Activated naive CD4-positive, alpha-beta T cell treated with anti-CD3 and anti-CD28 coated beads, Interleukin-2, amount 50 U/mL, for 24 hours (primary cell): Measurements from ENCODE around the gene SOCS3.

Source experiments
- H3K27ac Mint-ChIP-seq: one replicate; pipeline ENCODE4 v1.8.0; 2021; ENCODE audit warnings: mild to moderate bottlenecking, mixed read lengths
- H3K27me3 Mint-ChIP-seq: one replicate; pipeline ENCODE4 v1.8.0; 2021; ENCODE audit warnings: mixed read lengths
- H3K36me3 Mint-ChIP-seq: one replicate; pipeline ENCODE4 v1.8.0; 2021; ENCODE audit warnings: mixed read lengths
- H3K4me1 Mint-ChIP-seq: one replicate; pipeline ENCODE4 v1.8.0; 2021; ENCODE audit warnings: mixed read lengths
- H3K4me3 Mint-ChIP-seq: one replicate; pipeline ENCODE4 v1.8.0; 2021; ENCODE audit warnings: mild to moderate bottlenecking, mixed read lengths
- H3K9me3 Mint-ChIP-seq: one replicate; pipeline ENCODE4 v1.8.0; 2021; ENCODE audit warnings: mixed read lengths

Gene SOCS3

DNA sequence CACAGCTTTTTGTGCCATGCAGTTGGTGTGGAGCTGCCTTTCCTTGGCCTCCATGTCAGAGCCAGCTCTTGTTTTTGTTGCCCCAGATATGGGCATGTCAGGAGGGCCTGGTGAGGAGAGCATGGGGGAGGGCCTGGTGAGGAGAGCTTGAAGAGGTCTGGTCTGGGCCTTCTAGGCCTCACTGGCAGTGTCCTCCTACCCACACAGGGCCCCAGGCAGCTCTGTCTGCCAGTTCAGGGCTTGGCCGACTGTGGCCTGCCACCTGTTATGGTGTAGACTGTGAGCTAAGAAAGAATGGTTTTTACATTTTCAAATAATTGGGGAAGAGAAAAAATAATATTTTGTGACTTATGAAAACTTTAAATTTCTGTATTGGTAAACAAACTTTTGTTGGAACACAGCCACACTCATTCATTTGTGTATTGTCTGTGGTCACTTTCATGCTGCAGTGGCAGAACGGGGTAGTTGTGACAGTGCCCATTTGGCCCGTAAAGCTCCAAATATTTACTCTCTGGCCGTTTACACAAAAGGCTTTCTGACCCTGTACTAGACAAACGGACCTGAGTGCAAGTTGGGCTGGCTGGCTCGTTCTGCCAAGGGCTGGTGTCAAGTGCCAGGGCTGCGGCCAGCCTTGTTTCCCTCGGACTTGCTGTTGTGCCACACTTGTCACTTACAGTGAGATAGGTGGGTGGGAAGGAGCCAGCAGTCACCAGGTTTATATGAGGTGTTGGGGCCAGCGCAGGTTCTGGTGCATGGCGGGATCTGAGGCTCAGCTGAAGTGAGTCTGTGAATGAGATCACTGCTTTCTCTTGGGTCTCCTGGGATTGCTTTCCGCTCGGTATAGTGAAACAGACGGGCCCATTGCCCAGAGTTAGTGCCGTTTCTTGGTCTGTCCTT, 36.8 kb upstream of the SOCS3 start:
- no peak overlapping the region for H3K4me3 Mint-ChIP-seq
- H3K4me1 Mint-ChIP-seq = peaks cover 22% of the 10 kb centered on the region
- peaks cover 11% of the 10 kb centered on the region for H3K36me3 Mint-ChIP-seq
- H3K9me3 Mint-ChIP-seq = no peaks in the 10 kb centered on the region
- H3K27ac Mint-ChIP-seq = no peak overlapping the region
- no peaks in the 10 kb centered on the region for H3K27me3 Mint-ChIP-seq

DNA sequence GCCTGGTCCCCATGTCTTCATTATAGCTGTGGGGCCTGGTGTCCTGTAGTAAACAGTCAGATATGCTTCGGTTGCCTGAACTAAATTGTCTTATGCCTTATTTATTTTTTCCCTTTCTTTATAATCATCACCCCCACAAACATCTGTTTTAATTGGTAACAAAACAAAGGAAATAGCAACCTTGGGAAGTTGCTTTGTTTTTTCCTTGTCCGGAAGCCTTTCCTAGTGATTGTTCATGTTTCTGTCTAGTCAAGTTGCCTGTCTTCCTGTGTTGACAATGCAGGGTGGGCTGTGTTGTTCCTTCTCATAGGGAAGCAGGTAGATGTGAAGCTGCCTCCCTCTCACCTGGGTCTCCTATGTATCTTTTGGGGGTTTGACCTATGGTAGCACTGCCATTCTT, 35.3 kb upstream of the SOCS3 start:
- Mint-ChIP-seq H3K4me1 (peaks cover 34% of the 10 kb centered on the region), H3K27me3 (no peaks in the 10 kb centered on the region), H3K9me3 (no peaks in the 10 kb centered on the region), H3K36me3 (peaks cover 8% of the 10 kb centered on the region), H3K4me3 (no peak overlapping the region), H3K27ac (peak overlapping the region; percentile 46)

DNA sequence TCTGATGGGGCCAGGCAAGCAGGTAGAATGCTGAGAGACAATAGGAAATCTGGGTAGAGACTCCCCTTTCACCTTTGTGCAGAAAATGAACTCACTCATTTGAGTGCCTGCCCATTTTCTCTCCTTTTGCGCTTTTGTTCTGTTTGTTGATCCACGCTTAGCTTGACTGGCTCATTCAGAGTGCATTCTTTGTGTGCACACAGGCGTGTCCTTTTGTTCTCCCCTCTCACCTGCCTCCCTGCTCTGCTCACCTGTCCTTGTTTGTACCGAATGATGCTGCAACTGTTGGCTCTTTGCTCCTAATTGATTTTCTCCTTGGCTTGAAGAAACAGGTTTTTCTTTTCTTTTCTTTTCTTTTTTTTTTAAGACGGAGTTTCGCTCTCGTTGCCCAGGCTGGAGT, 34.3 kb upstream of the SOCS3 start:
- Mint-ChIP-seq H3K27ac (no peak overlapping the region), H3K4me1 (peaks cover 37% of the 10 kb centered on the region)

DNA sequence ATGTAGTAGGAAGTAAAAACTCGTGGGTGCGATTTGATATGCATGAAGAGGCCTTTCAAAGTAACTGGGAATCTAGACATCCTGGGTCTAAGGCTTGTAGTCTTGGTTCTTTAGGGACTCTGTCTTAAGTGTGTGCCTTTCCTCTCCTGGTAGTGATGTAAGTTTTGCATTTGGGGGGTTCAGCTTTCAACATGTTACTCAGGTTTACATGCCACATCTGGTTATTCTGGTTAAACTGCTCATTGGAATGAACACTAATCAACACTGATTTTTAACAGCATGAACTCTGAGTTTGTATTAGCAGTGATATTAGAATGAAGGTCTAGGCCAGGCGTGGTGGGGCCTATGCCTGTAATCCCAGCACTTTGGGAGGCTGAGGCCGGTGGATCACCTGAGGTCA, 33.7 kb upstream of the SOCS3 start:
- Mint-ChIP-seq H3K9me3 (no peaks in the 10 kb centered on the region), H3K27ac (peak overlapping the region; percentile 59), H3K36me3 (peaks cover 9% of the 10 kb centered on the region), H3K4me3 (no peak overlapping the region), H3K4me1 (peaks cover 42% of the 10 kb centered on the region), H3K27me3 (no peaks in the 10 kb centered on the region)

More for the DNA sequence above, 34.3 kb upstream of the SOCS3 start:
- Mint-ChIP-seq H3K9me3 (no peaks in the 10 kb centered on the region), H3K27me3 (no peaks in the 10 kb centered on the region), H3K4me3 (no peak overlapping the region), H3K36me3 (peaks cover 8% of the 10 kb centered on the region)

DNA sequence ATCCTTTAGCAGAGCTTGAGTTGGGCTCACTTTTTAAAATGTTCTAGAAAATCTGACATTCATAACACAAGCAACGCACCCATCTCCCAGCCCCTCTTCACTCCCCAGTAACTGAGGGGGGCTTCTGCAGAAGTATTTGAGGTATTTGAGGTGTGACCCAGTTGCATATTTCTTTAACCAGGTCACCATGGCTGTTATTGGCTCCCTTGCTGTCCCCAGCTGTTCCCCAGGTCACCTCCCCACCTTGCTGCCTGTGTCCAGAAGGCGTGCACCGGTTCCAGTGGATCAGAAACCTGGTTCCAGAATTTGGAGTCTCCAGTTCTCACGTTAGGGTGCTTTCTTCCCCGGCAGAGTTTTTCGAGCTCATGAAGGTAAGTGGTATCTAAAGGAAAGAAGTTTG, 32.4 kb upstream of the SOCS3 start:
- no peak overlapping the region for H3K27ac Mint-ChIP-seq
- no peak overlapping the region for H3K4me3 Mint-ChIP-seq
- H3K9me3 Mint-ChIP-seq = no peaks in the 10 kb centered on the region
- peaks cover 10% of the 10 kb centered on the region for H3K36me3 Mint-ChIP-seq
- no peaks in the 10 kb centered on the region for H3K27me3 Mint-ChIP-seq
- H3K4me1 Mint-ChIP-seq = peaks cover 51% of the 10 kb centered on the region

DNA sequence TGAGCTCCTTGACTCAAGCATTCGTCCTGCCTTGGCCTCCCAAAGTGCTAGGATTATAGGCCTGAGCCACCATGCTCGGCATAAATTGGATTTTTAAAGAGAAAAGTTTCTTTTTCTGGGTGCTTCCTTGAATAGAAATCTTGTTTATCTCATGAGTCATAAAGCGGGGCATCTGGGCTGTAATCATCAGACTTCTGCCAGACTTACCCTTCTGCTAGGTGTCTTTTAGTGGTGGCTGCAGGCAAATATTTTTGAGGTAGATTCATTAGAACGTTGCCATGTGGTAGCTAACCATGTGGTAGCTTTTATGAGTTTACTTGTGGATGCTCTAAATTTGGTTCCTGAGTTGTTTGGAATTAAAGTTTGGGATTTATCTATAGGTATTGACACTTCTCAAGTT, 32.0 kb upstream of the SOCS3 start:
- Mint-ChIP-seq H3K9me3 (no peaks in the 10 kb centered on the region), H3K4me3 (no peak overlapping the region), H3K4me1 (peaks cover 54% of the 10 kb centered on the region), H3K27me3 (no peaks in the 10 kb centered on the region), H3K36me3 (peaks cover 11% of the 10 kb centered on the region), H3K27ac (peak overlapping the region; percentile 17)

DNA sequence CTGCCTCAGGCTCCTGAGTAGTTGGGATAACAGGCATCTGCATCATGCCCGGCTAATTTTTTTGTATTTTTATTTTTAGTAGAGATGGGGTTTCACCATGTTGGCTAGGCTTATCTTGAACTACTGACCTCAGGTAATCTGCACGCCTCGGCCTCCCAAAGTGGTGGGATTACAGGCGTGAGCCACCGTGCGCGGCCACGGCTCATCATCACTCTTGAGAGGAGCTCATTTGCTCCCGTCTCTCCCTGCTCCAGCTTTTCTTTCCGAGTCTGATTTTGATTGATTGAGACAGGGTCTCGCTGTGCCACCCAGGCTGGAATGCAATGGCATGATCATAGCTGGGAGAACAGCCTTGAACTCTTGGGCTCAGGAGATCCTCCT, 31.2 kb upstream of the SOCS3 start:
- no peaks in the 10 kb centered on the region for H3K9me3 Mint-ChIP-seq
- no peaks in the 10 kb centered on the region for H3K27me3 Mint-ChIP-seq
- H3K27ac Mint-ChIP-seq = peak overlapping the region; percentile 76
- peaks cover 61% of the 10 kb centered on the region for H3K4me1 Mint-ChIP-seq
- no peak overlapping the region for H3K4me3 Mint-ChIP-seq
- H3K36me3 Mint-ChIP-seq = peaks cover 13% of the 10 kb centered on the region

DNA sequence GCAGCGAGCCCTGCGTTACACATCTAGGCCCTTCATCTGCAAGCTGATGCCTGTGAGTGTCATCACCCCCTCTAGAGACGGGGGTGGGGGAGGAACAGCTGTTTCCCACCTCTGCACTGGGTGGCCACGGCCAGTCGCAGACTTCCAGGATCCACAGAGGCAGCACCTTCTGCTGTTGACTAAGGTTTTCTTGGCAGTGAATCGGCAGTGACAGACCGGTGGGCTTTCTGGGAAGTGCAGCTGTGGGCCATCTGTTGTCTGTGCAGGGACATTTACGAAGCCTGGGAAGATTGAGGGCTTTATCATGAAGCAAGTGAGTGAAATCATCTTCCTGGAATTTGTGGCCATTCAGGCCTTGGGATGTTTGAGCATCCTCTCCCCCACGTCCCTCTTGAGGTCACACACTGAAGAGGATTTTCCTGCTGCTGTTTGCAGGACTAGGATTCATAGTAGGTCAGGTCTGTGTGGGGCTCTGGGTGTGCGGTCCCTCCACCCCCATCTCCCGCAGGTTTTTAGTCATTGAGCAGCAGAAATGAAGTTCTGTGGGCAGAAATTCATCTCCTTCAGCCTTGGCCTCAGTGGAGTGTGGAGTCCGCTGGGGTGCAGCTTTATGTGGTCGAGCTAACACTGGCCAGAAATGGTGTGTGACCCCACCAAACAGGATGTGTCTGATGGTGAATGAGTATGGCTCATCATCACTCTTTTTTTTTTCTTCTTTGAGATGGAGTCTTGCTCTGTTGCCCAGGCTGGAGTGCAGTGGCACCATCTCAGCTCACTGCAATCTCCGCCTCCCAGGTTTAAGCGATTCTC, 30.6 kb upstream of the SOCS3 start:
- Mint-ChIP-seq H3K4me3 (no peak overlapping the region), H3K36me3 (peaks cover 13% of the 10 kb centered on the region), H3K27me3 (no peaks in the 10 kb centered on the region), H3K9me3 (no peaks in the 10 kb centered on the region), H3K4me1 (peaks cover 63% of the 10 kb centered on the region), H3K27ac (peak overlapping the region; percentile 84)

DNA sequence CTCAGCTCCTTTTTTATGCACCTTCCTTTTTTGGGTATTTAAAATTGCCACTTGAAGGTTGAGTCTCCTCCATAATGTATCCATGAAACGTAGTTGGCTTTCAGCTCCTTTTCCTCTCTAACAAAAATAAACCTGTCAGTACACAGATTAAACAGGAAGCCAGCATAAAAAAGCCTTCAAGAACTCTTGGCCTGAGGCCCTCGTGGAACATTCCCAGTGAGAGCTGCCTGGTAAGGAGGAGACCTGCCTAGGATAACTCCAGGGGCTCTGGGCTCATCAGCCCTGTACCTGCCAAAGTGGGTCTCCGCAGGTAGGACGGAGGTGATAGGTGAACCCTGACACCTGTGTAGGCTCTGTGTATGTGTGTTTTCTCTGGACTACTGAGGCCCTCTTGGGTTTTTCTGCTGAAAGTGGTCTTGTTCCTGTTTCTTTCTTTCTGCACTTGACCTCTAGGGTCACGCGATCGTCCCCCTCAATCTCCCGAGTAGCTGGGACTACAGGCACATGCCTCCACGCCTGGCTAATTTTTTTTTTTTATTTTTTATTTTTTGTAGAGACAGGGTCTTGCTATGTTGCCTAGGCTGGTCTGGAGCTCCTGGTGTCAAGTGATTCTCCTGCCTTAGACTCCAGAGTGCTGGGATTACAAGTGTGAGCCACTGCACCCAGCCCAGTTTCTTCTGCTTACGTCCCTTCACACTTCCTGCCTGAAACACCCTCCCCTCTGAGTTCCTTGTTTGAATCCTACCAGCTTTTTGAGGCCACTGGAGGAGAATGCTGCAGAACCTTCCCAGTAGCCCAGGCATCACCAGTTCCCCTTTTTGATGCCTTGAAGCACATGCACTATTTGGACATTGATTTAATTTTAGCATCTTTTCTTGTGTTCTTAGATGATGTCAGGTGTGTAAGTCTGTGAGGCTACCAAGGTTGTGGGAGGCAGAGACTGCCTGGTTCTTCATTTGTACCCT, 28.4 kb upstream of the SOCS3 start:
- Mint-ChIP-seq H3K27me3 (no peaks in the 10 kb centered on the region), H3K9me3 (no peaks in the 10 kb centered on the region), H3K27ac (peak overlapping the region; percentile 98), H3K4me1 (peaks cover 71% of the 10 kb centered on the region), H3K4me3 (peak overlapping the region; percentile 87), H3K36me3 (peaks cover 10% of the 10 kb centered on the region)

DNA sequence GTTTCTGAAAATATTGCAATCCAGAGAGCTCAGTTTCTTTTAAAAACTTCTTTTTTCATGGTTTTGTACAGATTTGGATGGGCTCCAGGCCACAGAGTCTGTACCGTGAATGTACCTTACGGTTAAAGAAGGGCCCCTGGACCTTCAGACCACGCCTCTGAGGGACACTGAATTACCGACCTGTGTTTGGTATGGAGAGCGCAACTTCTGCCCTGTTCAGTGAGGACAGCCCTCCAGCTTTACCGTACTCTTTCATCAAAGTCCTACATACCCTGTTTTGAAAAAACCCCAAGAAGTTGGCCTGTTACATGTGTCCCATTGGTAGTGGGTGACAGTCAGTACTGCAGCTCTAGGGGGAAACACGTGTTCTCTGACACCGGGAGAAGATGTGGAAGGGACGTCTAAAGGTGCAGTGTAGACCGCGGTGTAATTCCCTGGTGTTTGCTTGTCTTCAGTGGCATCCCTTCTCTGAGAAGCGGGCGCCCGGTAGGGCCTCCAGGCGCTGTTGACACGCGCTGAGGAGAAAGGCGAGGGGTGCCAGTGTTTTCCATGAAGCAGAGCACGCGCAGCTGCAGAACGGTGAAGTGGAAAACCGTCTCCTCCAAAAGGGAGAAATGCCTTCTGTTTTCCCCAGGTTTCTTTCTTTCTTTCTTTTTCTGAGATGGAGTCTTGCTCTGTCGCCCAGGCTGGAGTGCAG, 24.8 kb upstream of the SOCS3 start:
- Mint-ChIP-seq H3K36me3 (peaks cover 17% of the 10 kb centered on the region), H3K4me3 (peak overlapping the region; percentile 85), H3K4me1 (peaks cover 82% of the 10 kb centered on the region)

DNA sequence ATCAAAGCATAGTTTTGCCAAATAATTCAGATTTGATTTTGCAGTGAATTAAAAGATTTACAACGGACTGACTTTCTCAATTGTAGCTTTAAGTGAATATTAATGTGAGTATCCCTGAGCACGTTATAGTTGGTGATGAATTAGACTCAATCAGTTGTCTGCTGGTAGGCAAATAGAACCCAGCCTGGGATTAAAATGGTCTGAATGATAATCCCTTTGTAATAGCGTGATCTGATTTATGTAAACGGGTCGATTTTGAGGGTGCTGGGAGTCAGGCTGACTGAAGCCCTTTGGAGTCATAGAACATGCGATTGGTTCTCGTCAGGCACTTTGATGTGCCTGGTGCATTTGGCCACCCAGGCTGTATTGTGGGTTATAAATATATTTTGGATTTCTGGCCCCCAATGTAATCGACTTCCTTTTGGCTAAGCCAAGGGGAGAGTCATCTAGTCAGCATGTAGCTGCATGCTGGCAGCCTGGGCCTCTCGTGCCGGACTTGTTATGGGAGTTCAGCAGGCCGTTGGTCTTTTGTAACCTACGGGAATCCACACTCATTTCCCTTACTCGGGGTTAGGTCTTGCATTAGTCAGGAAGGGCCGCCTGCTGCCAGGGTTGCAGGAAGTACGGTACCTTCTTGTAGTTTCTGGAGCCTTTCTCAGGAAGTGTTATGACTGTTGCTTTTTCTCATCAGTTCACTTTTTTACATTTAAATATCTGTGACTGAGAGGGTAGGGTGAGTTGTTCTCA, 24.0 kb upstream of the SOCS3 start:
- no peaks in the 10 kb centered on the region for H3K9me3 Mint-ChIP-seq
- peak overlapping the region; percentile 99 for H3K27ac Mint-ChIP-seq
- H3K4me3 Mint-ChIP-seq = peak overlapping the region; percentile 85
- peaks cover 18% of the 10 kb centered on the region for H3K36me3 Mint-ChIP-seq
- no peaks in the 10 kb centered on the region for H3K27me3 Mint-ChIP-seq
- H3K4me1 Mint-ChIP-seq = peaks cover 85% of the 10 kb centered on the region

More for the DNA sequence above, 24.8 kb upstream of the SOCS3 start:
- H3K27me3 Mint-ChIP-seq = no peaks in the 10 kb centered on the region
- peak overlapping the region; percentile 99 for H3K27ac Mint-ChIP-seq
- no peaks in the 10 kb centered on the region for H3K9me3 Mint-ChIP-seq

DNA sequence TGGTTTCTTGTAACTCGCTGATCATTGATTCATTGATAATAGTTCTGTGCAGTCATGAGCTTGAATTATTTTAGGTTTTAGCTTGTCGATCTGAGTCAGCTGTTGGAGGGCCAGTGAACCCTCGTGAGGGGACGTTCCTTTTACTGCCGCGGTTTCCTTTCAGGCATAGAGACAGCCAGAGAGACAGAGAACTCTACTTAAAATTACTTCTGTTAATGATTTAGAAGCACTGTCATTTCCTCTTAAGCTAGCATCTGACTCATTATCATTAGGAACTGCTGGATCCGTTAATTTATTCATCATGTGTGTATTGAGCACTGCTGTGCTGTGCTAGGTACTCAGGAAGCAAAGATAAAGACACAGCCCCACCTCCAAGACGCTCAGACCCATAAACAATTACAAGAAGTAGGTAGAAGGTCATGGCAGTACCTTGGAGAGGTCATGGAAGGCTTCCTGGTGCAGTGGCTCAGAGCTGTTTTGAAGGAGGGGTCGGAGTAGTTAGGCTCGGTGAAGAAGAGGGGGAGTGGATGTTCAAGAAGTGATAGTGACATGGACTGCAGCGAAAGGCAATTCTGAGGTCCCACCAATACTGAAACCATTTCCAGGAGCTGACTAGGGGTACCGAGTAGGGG, 21.8 kb upstream of the SOCS3 start:
- no peaks in the 10 kb centered on the region for H3K27me3 Mint-ChIP-seq
- peaks cover 76% of the 10 kb centered on the region for H3K4me1 Mint-ChIP-seq
- no peaks in the 10 kb centered on the region for H3K9me3 Mint-ChIP-seq
- peak overlapping the region; percentile 86 for H3K4me3 Mint-ChIP-seq
- H3K27ac Mint-ChIP-seq = peak overlapping the region; percentile 98
- H3K36me3 Mint-ChIP-seq = peaks cover 13% of the 10 kb centered on the region

DNA sequence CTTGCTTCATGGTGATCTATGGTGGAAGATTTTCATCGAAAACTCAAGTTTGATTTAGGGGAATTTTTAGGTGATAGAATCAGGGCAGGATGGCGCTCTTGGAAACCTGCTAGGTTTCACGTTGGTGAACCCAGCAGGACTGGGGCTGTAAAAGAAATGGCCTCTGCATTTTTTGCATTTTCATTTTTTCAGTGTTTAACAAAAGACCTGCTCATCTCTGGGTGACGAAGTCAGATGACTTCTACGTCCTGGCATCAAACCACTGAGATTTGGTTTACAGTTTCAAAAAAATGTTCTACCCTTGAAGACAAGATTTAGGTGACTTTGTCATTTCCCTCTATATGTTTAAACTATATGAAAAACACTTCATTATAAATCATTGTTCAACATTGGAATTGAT, 20.5 kb upstream of the SOCS3 start:
- Mint-ChIP-seq H3K4me1 (peaks cover 66% of the 10 kb centered on the region), H3K27ac (peak overlapping the region; percentile 98), H3K36me3 (peaks cover 13% of the 10 kb centered on the region), H3K9me3 (no peaks in the 10 kb centered on the region), H3K27me3 (no peaks in the 10 kb centered on the region), H3K4me3 (peak overlapping the region; percentile 86)

DNA sequence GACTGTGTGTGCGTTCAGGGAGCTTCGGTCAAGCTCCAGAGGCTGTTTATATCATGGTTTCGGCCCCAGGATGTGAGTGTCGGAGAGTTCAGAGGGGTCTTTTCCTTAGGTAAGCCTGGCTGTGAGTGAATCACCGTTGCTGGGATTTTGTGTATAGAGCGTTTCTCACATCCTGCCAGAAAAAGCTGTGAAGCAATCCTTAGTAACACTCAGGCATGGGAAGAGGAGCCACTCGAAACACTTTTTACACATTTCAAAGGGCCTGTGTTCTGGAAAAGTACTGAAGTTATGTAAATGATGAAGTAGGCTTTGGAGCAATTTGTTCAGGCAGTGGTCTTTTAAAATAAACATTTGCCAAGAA, 19.2 kb upstream of the SOCS3 start:
- Mint-ChIP-seq H3K9me3 (no peaks in the 10 kb centered on the region), H3K36me3 (peaks cover 8% of the 10 kb centered on the region), H3K4me1 (peaks cover 55% of the 10 kb centered on the region), H3K27ac (peak overlapping the region; percentile 92), H3K27me3 (no peaks in the 10 kb centered on the region), H3K4me3 (peak overlapping the region; percentile 86)
